SK-N-SH (cell line): ENCODE measurements around the gene STK16. TPM values are rescaled to one million over a fixed set of nuclear protein-coding genes. Genes with fewer than 3 reads are reported as not detected.

Source experiments
- CTCF ChIA-PET: fragments of 300-600, 350-600 bp; formaldehyde crosslinking; extraction: SDS; loops from one replicate; lab custom pipeline; 2021; lab: Yijun Ruan, JAX
- POLR2A ChIA-PET: fragments of 350-600 bp; sonication (Branson Sonifier 250); formaldehyde crosslinking; extraction: SDS; loops from one replicate; lab custom pipeline; 2020; ENCODE audit warnings: antibody characterized with exemption, inconsistent platforms; lab: Yijun Ruan, JAX
- DNase-seq: peaks from one replicate; pipeline ENCODE4 v3.0.0; 2012
- H2AFZ ChIP-seq: fragments of 200-600 bp; sonication (generic); 2 replicates; pipeline ENCODE4 v1.8.1; 2016; ENCODE audit warnings: antibody characterized with exemption, mild to moderate bottlenecking, low read depth
- H3F3A ChIP-seq: fragments of 200-600 bp; sonication (generic); replicated peaks from 2 replicates; pipeline ENCODE3; 2016; ENCODE audit warnings: antibody characterized with exemption, mild to moderate bottlenecking; ENCODE audit not compliant: insufficient read depth
- H3K27ac ChIP-seq, 2 experiments: fragments of 200-500 bp in 1 of 2; fragments of 200-600 bp in 1 of 2; sonication (Bioruptor generic) in 1 of 2; sonication (generic), shearing (Covaris generic) in 1 of 2; 2 replicates each; pipeline versions ENCODE4 v1.5.1 to v1.6.1; 2014 to 2016; ENCODE audit warnings: low read depth in 2 of 2, inconsistent platforms in 1 of 2, low read length in 1 of 2, mild to moderate bottlenecking in 1 of 2, mixed read lengths in 1 of 2
- H3K27me3 ChIP-seq: fragments of 200-600 bp; sonication (generic), shearing (Covaris generic); 2 replicates; pipeline ENCODE4 v1.6.1; 2016; ENCODE audit warnings: mixed run types; ENCODE audit not compliant: insufficient read depth
- H3K36me3 ChIP-seq, 2 experiments: fragments of 200-500 bp in 1 of 2; fragments of 200-600 bp in 1 of 2; sonication (Bioruptor generic) in 1 of 2; sonication (generic) in 1 of 2; replicated peaks in 1 of 2; 2 replicates each; pipeline versions ENCODE3 to v1.5.1; 2014 to 2016; ENCODE audit warnings: low read length in 1 of 2, mild to moderate bottlenecking in 1 of 2; ENCODE audit not compliant: insufficient read depth in 2 of 2, control insufficient read depth in 1 of 2
- H3K4me1 ChIP-seq, 2 experiments: fragments of 200-500 bp in 1 of 2; fragments of 200-600 bp in 1 of 2; sonication (Bioruptor generic) in 1 of 2; sonication (generic), shearing (Covaris generic) in 1 of 2; 2 replicates each; pipeline versions ENCODE4 v1.5.1 to v1.6.1; 2014 to 2016; ENCODE audit warnings: low read depth in 1 of 2, low read length in 1 of 2, mixed run types in 1 of 2; ENCODE audit not compliant: insufficient read depth in 2 of 2, control insufficient read depth in 1 of 2
- H3K4me2 ChIP-seq: fragments of 200-600 bp; sonication (generic), shearing (Covaris generic); 2 replicates; pipeline ENCODE4 v1.6.1; 2017; ENCODE audit warnings: mixed run types
- H3K4me3 ChIP-seq, 2 experiments: fragments of 200-500 bp in 1 of 2; fragments of 200-600 bp in 1 of 2; sonication (Bioruptor generic) in 1 of 2; sonication (generic), shearing (Covaris generic) in 1 of 2; 2 replicates each; pipeline versions ENCODE4 v1.5.1 to v1.8.1; 2014 to 2016; ENCODE audit warnings: low read depth in 2 of 2, inconsistent platforms in 1 of 2, low read length in 1 of 2, mild to moderate bottlenecking in 1 of 2, mixed read lengths in 1 of 2, moderate library complexity in 1 of 2
- H3K79me2 ChIP-seq: fragments of 200-600 bp; sonication (generic); 2 replicates; pipeline ENCODE4 v1.8.1; 2017; ENCODE audit warnings: mild to moderate bottlenecking; ENCODE audit not compliant: insufficient read depth
- H3K9ac ChIP-seq: fragments of 200-600 bp; sonication (generic); 2 replicates; pipeline ENCODE4 v1.6.1; 2017; ENCODE audit warnings: mixed run types
- H3K9me2 ChIP-seq: fragments of 200-600 bp; sonication (generic); 2 replicates; pipeline ENCODE4 v1.6.1; 2017; ENCODE audit warnings: mixed run types
- H3K9me3 ChIP-seq: fragments of 200-600 bp; sonication (generic); 2 replicates; pipeline ENCODE4 v1.6.1; 2017; ENCODE audit warnings: mixed run types, mild to moderate bottlenecking, moderate library complexity
- H4K20me1 ChIP-seq: fragments of 200-600 bp; sonication (generic); 2 replicates; pipeline ENCODE4 v1.6.1; 2017; ENCODE audit warnings: mild to moderate bottlenecking, mixed run types; ENCODE audit not compliant: insufficient read depth
- CHD2 ChIP-seq: fragments of 150-350 bp; IDR thresholded peaks from 2 replicates; pipeline ENCODE4 v1.6.1; 2018; ENCODE audit warnings: low read length; ENCODE audit not compliant: partially characterized antibody
- CTCF ChIP-seq: fragments of 200-600 bp; sonication (generic); IDR thresholded peaks from 2 replicates; pipeline ENCODE4 v1.6.1; 2017; ENCODE audit warnings: antibody characterized with exemption, mild to moderate bottlenecking, moderate library complexity
- ELF1 ChIP-seq: IDR thresholded peaks from 2 replicates; pipeline ENCODE4 v1.4.0; 2012
- FOSL2 ChIP-seq: IDR thresholded peaks from 2 replicates; pipeline ENCODE4 v1.4.0; 2012; ENCODE audit warnings: low read depth, mild to moderate bottlenecking, moderate library complexity, borderline replicate concordance
- FOXJ3 ChIP-seq: sonication (generic); formaldehyde crosslinking; IDR thresholded peaks from 2 replicates; pipeline ENCODE4 v1.5.1; 2020; ENCODE audit warnings: mild to moderate bottlenecking, missing genetic modification reagents
- FOXM1 ChIP-seq: IDR thresholded peaks from 2 replicates; pipeline ENCODE4 v1.4.0; 2012; ENCODE audit warnings: low read depth, mild to moderate bottlenecking
- GATA2 ChIP-seq: sonication (generic); formaldehyde crosslinking; IDR thresholded peaks from 2 replicates; pipeline ENCODE4 v1.5.0; 2020; ENCODE audit warnings: mild to moderate bottlenecking, missing genetic modification reagents
- IRF3 ChIP-seq: fragments of 150-350 bp; IDR thresholded peaks from 2 replicates; pipeline ENCODE4 v1.6.1; 2016; ENCODE audit warnings: mild to moderate bottlenecking, low read depth, low read length
- JUND ChIP-seq: IDR thresholded peaks from 2 replicates; pipeline ENCODE4 v1.4.0; 2012
- MAX ChIP-seq: IDR thresholded peaks from 2 replicates; pipeline ENCODE4 v1.4.0; 2012; ENCODE audit warnings: low read depth
- MEF2A ChIP-seq: IDR thresholded peaks from 2 replicates; pipeline ENCODE4 v1.4.0; 2012; ENCODE audit warnings: low read depth, borderline replicate concordance
- MXI1 ChIP-seq: IDR thresholded peaks from 2 replicates; pipeline ENCODE4 v1.6.1; 2012; ENCODE audit warnings: mild to moderate bottlenecking, low read depth, low read length, improper control_type of control experiment
- NFIC ChIP-seq: IDR thresholded peaks from 2 replicates; pipeline ENCODE4 v1.4.0; 2012; ENCODE audit warnings: borderline replicate concordance
- NRF1 ChIP-seq: IDR thresholded peaks from 2 replicates; pipeline ENCODE4 v1.6.1; 2012; ENCODE audit warnings: low read depth, mild to moderate bottlenecking, low read length
- PBX3 ChIP-seq: IDR thresholded peaks from 2 replicates; pipeline ENCODE4; 2012
- POLR2AphosphoS5 ChIP-seq: IDR thresholded peaks from 2 replicates; pipeline ENCODE4 v1.6.1; 2012; ENCODE audit warnings: low read depth, low read length
- RFX5 ChIP-seq: IDR thresholded peaks from 2 replicates; pipeline ENCODE4 v1.6.1; 2012; ENCODE audit warnings: mild to moderate bottlenecking, improper control_type of control experiment, low read length
- SIN3A ChIP-seq: IDR thresholded peaks from 2 replicates; pipeline ENCODE4 v1.6.1; 2012; ENCODE audit warnings: low read depth, mild to moderate bottlenecking, low read length, moderate library complexity, borderline replicate concordance
- TAF1 ChIP-seq: IDR thresholded peaks from 2 replicates; pipeline ENCODE4 v1.6.1; 2012; ENCODE audit warnings: low read depth, mild to moderate bottlenecking, low read length, moderate library complexity, borderline replicate concordance
- TCF12 ChIP-seq: IDR thresholded peaks from 2 replicates; pipeline ENCODE4 v1.4.0; 2012
- TEAD4 ChIP-seq: IDR thresholded peaks from 2 replicates; pipeline ENCODE4 v1.4.0; 2012; ENCODE audit warnings: mild to moderate bottlenecking, borderline replicate concordance; ENCODE audit not compliant: insufficient read depth
- USF1 ChIP-seq: IDR thresholded peaks from 2 replicates; pipeline ENCODE4 v1.4.0; 2012; ENCODE audit warnings: low read depth, borderline replicate concordance
- USF2 ChIP-seq: fragments of 150-350 bp; IDR thresholded peaks from 2 replicates; pipeline ENCODE4 v1.6.1; 2017; ENCODE audit warnings: antibody characterized with exemption, low read length, low read depth, borderline replicate concordance
- ZBTB33 ChIP-seq: IDR thresholded peaks from 2 replicates; pipeline ENCODE4 v1.4.0; 2012; ENCODE audit warnings: low read depth, borderline replicate concordance
- WGBS: methylation state at CpG from one replicate; pipeline ENCODE4 v1.1.6; 2017; ENCODE audit warnings: low lambda C conversion rate; 5-methylcytosine and 5-hydroxymethylcytosine counted together
- polyA plus RNA-seq, 3 experiments: library from polyadenylated mRNA; depleted of rRNA; stranded (reverse); fragments of >200 nt; gene quantifications; 2 replicates each; pipeline ENCODE4 v1.2.3, GENCODE V29; 2012

The STK16 gene
- polyA plus RNA-seq, 1 of the 3 experiments (the other 2 are of a cell fraction), result 57.6 TPM

GRCh38 chr2:219294356-219295351 lies 49.4 kb downstream of the STK16 start:
- Histone ChIP-seq H4K20me1 (no peaks in the 10 kb centered on the region), H3K36me3 (no peaks in the 10 kb centered on the region), H3K9me2 (no peaks in the 10 kb centered on the region), H2AFZ (peak overlapping the region; percentile 56; the same call in 1 of the 2 replicates), H3K27me3 (no peaks in the 10 kb centered on the region), H3K79me2 (no peaks in the 10 kb centered on the region), H3K4me2 (peak overlapping the region; percentile 49; the same call in 1 of the 2 replicates), H3K4me1 (peaks cover under 1 to 8% of the 10 kb centered on the region in 2 experiments; a peak in 1 of 4 replicates), H3K4me3 (peak overlapping the region; percentile 37 to 51; a peak in 3 of 4 replicates), H3K9me3 (no peaks in the 10 kb centered on the region), H3F3A (peaks cover 6% of the 10 kb centered on the region), H3K27ac (peak overlapping the region in 1 of 2 experiments; percentile 18; a peak in 1 of 4 replicates), H3K9ac (no peak overlapping the region; the same call in 1 of the 2 replicates)
- WGBS, result 53% methylated on average over 33 of the region's 67 CpGs
- ChIA-PET POLR2A (interaction anchor here (1.0 to 1.7 kb wide), 9 partner anchors 8 to 123 kb away, joined by 3 to 7 read pairs (median 4); partner anchors contain the start of genes ABCB6, CNPPD1, DNAJB2 and GLB1L), CTCF (interaction anchor here (0.6 to 9.0 kb wide), 88 partner anchors 10 to 722 kb away, joined by 3 to 312 read pairs (median 4); partner anchors contain the start of genes ABCB6, ANKZF1, ATG9A and CFAP65)
- DNase-seq, result peak; percentile 100
- TF ChIP-seq SIN3A, result peak; percentile 62; the same call in 1 of the 2 replicates
- TF ChIP-seq FOSL2, result no peak
- TF ChIP-seq IRF3, result no peak
- no peak for TF ChIP-seq ZBTB33
- TF ChIP-seq MAX, result peak; percentile 80
- TF ChIP-seq USF1, result no peak
- TF ChIP-seq TAF1, result no peak
- no peak for TF ChIP-seq POLR2AphosphoS5
- no peak for TF ChIP-seq MEF2A
- 0 out of 2 replicates have a peak, but pooled peaks have one; percentile 54 for TF ChIP-seq RFX5
- TF ChIP-seq CTCF, result peak; percentile 84
- no peak for TF ChIP-seq FOXM1
- TF ChIP-seq USF2, result no peak
- no peak for TF ChIP-seq PBX3
- TF ChIP-seq JUND, result no peak
- TF ChIP-seq TEAD4, result no peak
- peak; percentile 78 for TF ChIP-seq ELF1
- TF ChIP-seq MXI1, result peak; percentile 77
- peak; percentile 46 for TF ChIP-seq CHD2
- TF ChIP-seq NRF1, result peak; percentile 40
- TF ChIP-seq TCF12, result no peak
- TF ChIP-seq NFIC, result no peak
- no peak for TF ChIP-seq FOXJ3 (CRISPR knock-in tag)
- no peak for TF ChIP-seq GATA2 (CRISPR knock-in tag)
